Measurements from ENCODE around the gene ELMO1.

- TF ChIP-seq POLR2A (IDR thresholded peaks at IDR 0.05; ENCODE audit: low read length) (no peak), GATA1 (IDR thresholded peaks at IDR 0.05; ENCODE audit: low read depth, low read length) (no peak)
These were observed 117.9 kb downstream of the ELMO1 start for GRCh38 chr7:37330775-37331174.
